Panc1 (cell line): ENCODE data around the gene UNC5CL.

Experiments
- SIN3A ChIP-seq: IDR thresholded peaks from 2 replicates; pipeline ENCODE4 v1.6.1; 2012; ENCODE audit warnings: low read depth, mild to moderate bottlenecking, low read length, moderate library complexity, borderline replicate concordance; ENCODE audit not compliant: insufficient read depth
- TF ChIP-seq, protein P1 (sequence below): fragments of 450-650 bp; IDR thresholded peaks from 2 replicates; pipeline ENCODE4 v1.5.1; 2017; ENCODE audit warnings: mild to moderate bottlenecking
- TF ChIP-seq, protein P2 (sequence below), 2 experiments: IDR thresholded peaks; 2 replicates each; pipeline ENCODE4 v1.6.1; 2011 to 2012; ENCODE audit warnings: low read depth in 2 of 2, control low read depth in 1 of 2, low read length in 1 of 2, mild to moderate bottlenecking in 1 of 2, moderate library complexity in 1 of 2; ENCODE audit not compliant: insufficient read depth in 1 of 2

DNA sequence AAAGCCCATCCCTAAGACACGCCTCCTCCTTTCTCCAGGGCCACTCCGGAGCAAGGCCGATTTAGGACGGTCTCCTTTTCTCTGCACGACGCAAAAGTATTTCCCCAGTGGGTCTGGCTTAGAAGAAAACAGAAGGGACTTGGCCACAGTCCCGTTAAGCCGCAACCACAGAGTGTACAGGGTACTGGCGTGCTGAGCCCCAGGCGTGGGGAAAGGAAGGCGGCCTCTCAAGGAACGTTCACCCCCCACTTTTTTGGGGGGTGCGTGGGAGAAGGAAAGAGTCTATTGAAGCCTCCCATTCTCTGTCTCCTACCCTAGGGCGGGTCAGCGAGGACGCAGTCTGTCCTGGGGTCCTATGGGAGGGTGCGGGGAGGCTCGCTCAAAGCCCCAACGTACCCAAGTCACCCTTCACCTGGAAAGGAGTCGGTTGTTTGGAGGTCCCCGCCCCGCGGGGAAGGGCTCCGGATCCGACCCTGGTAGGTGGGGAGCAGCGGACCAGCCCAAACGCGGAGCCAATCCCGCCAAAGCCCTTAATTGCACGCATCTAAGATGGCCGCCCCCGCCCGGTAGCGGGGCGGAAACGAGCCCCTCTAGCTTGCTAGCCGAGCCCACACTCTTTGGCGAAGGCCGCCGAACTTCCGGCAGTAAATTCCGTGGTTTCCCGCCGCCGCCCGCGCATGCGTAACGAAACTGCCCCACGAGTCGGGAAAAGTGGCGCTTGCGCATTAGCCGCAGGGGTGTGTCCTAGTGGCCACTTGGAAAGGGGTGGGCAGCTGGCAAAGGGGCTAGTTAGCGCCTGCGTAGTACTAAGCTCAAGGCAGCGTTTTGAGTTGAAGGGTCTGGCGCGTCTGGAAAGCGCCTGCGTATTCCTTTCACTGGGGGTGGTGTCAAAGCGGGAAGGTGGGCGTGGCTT lies 33.2 kb upstream of the UNC5CL start, which contains the start of gene OARD1:
- TF ChIP-seq, protein P1, sequence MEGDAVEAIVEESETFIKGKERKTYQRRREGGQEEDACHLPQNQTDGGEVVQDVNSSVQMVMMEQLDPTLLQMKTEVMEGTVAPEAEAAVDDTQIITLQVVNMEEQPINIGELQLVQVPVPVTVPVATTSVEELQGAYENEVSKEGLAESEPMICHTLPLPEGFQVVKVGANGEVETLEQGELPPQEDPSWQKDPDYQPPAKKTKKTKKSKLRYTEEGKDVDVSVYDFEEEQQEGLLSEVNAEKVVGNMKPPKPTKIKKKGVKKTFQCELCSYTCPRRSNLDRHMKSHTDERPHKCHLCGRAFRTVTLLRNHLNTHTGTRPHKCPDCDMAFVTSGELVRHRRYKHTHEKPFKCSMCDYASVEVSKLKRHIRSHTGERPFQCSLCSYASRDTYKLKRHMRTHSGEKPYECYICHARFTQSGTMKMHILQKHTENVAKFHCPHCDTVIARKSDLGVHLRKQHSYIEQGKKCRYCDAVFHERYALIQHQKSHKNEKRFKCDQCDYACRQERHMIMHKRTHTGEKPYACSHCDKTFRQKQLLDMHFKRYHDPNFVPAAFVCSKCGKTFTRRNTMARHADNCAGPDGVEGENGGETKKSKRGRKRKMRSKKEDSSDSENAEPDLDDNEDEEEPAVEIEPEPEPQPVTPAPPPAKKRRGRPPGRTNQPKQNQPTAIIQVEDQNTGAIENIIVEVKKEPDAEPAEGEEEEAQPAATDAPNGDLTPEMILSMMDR: no peak
- TF ChIP-seq, protein P2, sequence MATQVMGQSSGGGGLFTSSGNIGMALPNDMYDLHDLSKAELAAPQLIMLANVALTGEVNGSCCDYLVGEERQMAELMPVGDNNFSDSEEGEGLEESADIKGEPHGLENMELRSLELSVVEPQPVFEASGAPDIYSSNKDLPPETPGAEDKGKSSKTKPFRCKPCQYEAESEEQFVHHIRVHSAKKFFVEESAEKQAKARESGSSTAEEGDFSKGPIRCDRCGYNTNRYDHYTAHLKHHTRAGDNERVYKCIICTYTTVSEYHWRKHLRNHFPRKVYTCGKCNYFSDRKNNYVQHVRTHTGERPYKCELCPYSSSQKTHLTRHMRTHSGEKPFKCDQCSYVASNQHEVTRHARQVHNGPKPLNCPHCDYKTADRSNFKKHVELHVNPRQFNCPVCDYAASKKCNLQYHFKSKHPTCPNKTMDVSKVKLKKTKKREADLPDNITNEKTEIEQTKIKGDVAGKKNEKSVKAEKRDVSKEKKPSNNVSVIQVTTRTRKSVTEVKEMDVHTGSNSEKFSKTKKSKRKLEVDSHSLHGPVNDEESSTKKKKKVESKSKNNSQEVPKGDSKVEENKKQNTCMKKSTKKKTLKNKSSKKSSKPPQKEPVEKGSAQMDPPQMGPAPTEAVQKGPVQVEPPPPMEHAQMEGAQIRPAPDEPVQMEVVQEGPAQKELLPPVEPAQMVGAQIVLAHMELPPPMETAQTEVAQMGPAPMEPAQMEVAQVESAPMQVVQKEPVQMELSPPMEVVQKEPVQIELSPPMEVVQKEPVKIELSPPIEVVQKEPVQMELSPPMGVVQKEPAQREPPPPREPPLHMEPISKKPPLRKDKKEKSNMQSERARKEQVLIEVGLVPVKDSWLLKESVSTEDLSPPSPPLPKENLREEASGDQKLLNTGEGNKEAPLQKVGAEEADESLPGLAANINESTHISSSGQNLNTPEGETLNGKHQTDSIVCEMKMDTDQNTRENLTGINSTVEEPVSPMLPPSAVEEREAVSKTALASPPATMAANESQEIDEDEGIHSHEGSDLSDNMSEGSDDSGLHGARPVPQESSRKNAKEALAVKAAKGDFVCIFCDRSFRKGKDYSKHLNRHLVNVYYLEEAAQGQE (IDR thresholded peaks at IDR 0.05; ENCODE audit: insufficient read depth in 1 of 2, low read depth in 2 of 2, low read length in 1 of 2): 0 out of 4 replicates have a peak, but pooled peaks of 1 of the 2 experiments have one; percentile 30
- peak; percentile 76; the same call in 1 of the 2 replicates for TF ChIP-seq SIN3A
